GM18526 (cell line): Measurements from ENCODE around the gene KRT222.

Source experiments
- POLR2A ChIP-seq: IDR thresholded peaks from 3 replicates; pipeline ENCODE4 v1.6.1; 2011; ENCODE audit not compliant: insufficient read length; ENCODE audit errors: extremely low read depth

Gene KRT222

DNA sequence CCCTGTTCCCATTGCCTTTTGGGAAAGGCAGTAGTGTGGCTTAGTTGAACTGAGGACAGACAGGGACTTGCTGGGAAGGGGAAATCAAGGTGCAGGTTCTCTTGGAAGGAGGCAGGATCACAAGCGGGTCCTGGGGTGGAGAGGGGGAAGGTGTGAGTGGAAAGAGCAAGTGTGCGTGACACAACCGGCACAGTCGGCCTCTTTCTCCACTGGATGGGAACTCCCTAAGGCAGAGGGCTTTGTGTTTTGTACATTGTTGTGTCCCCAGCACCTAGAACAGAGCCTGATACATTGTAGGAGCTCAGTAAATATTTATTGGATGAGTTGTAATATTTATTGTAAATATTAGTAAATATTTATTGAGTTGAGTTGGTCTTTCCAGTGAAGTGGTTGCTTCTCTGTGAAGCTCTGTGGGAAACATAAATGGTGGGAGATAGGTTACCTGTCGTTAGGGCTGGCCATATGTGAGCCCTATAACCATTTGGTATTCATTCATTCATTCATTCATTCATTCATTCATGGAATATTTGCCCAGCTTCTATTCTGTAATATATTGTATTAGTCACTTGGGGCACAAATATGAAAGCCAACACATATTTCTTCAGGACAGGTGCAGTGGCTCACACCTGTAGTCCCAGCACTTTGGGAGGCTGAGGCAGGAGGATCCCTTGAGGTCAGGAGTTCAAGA is 51.4 kb downstream of the KRT222 start:
- no peak for TF ChIP-seq POLR2A

DNA sequence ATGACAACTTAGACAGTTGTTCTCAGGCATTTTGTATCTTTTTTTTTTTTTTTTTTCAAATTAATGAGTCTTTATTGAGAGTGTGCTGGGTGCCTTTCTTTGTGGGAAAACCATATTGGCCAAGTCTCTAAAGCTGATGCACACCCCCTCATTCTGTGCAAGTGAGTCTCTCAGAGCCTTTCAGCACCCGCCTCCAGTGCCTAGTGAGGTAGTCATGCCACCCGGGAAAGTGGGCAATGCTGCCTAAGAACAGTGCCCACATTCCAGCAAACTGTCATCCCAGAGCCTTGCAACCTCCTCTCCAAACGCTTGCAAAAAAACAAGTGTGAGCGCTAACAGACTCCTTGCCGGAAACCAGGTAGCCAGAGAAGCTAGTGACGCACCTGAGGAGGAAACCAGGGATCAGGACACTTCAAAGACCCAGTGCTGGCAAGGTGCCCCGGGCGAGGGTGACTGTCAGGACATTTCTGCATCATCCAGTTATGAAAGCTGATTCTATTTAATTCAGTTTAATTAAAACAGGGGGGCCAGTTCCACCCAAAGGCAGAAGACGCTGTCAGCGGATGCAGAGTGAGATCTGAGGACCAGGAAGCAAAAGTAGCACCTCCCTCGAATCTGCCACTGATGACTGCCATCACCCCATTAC is 52.3 kb downstream of the KRT222 start:
- no peak for TF ChIP-seq POLR2A

DNA sequence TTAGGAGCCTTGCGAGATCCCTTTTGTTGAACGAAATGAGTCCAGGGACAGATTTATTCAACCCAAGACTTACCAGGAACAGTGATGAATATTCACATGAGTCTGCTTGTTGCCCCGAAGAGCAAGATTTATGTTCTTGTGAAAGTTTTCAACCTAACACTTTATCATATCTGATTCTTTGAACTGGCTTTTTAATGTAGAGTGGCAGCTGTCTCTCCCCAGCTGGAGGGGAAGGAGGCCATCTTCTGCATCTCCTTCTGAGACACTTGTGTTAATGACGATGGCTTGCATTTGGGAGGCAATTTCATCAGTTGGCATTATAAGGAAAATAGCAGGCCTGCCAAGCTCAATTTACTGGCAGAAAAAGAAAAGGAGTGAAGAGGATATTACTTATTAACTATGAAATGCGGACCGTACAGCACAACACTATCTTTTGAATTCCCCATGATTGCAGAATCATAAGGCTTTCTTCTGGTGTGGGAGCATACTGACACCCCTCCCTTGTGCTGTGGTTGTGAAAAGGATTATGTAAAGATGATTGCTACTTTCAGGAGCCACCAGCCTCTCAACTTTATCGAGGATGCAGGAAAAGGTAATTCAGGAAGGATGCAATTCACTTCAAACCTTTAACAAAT is 53.0 kb downstream of the KRT222 start:
- no peak for TF ChIP-seq POLR2A

DNA sequence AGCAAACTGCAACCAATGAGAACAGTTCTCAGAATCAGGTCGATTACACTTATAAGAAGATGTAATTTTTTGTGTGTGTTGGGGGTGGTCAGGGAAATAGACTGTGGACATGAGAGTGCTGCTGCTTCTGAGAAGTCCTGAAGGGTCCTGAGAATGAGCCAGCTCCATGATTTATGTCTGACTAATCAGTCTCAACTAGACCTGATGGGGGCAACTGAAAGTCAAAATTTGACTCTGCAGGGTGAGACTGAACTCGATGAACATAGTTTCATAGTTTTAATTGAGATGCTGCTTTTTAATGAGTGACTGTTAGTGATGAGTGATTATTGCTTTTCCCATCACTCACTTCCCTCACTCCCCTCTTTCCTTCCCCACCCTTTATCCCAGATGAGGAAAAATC is 54.6 kb downstream of the KRT222 start:
- no peak for TF ChIP-seq POLR2A

DNA sequence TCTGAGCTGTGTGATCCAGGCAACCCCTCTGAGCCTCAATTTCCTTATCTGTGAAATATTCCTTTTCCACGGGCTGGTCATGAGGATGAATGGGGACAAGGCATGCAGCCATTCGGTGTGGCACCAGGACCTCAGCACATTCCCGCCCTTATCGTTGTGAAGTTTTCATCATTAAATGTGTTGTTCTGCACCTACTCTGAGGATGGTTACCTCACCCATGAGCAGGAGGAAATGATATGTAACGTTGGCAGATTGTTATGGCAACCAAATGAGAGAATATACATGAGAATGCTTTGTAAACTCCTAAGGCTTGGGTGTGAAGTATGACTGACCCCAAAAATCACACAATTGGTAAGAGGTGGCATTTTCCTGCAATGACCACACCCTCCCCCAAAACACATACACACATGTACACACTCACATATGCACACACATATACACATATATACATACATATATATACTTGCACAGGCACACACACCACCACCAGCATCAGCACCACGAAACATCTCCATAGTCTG is 56.9 kb downstream of the KRT222 start:
- no peak for TF ChIP-seq POLR2A

DNA sequence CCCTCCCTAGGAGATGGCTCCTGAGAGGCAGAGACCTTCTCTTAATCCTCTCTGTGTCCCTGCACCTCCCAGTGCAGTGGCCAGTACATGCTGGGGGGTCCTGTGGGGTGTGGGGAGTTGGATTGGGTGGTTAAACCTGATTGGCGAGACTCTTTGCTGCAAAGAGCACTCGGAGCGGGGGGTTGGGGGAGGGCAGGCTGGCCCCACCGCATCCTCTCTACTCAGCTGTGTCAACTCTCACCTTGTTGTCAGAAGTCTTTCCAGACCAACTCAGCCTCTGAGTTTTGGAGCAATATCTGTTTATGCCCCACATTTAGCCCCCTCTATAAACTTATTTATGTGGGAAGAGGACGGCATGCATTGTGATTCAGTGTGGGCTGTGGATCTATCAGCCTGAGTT is 57.3 kb downstream of the KRT222 start:
- no peak for TF ChIP-seq POLR2A

DNA sequence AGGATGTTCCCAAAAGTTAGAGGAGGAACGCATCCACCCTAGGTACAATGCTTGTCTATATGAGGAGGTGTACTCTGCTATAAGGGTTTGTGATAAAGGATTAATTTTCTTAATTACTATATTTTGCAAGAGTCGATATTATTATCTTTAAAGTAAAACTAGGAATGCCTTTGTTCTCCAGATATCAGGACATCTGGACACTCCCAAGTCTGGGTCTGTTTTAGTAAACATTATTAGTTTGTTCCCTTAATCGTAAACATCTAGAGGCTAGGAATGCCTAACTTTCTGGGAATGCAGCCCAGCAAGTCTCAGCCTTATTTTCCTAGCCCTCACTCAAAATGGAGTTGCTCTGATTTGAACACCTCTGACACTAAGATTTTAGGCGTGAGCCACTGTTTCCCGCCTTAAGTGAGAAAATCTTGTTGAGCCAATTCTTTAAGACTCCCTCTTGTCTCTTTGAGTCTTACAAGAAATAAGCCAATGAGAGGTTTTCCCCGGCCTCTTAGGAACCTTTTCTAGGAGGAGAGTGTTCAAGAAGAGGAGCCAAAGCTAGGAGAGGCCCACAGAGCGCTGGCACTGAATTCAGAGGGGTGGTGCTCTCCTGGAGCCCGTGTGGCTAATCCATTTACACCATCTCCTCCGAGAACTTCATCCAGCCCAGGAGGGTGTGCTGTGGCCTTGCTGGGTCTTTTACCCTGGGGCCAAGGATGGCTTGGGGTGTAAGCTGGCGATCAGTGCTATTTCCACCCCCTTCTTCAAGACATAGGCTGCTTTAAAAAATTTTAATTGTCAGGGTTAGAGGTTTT is 58.2 kb downstream of the KRT222 start:
- TF ChIP-seq POLR2A, result no peak

DNA sequence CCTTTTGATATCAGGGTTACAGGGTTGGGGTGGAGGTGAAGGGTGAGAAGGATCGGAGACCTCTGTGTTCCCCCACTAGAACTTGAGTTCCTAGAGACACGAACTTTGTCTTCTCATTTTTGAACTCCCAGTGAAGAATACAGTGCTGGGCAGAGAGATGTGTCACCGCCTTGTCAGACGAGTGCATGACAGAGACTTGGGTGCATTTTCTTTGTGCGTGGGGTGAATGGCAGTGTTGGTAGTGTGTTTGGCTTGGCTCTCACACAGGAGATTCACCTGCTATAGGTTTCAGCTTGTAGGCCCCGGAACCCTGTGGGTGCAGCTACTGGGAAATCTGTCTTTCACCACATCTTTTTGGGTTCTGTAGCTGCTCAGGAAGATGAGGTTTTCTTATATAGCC is 59.7 kb downstream of the KRT222 start:
- no peak for TF ChIP-seq POLR2A
